Fibroblast of upper back skin (primary cell): ENCODE results near the gene ATP2B3.
A peak's percentile ranks its signal among the peaks of the same experiment; 100 is the strongest.

Experiments used
- DNase-seq: peaks from one replicate; pipeline ENCODE4 v3.0.0-alpha.2; 2013

Gene ATP2B3

DNA sequence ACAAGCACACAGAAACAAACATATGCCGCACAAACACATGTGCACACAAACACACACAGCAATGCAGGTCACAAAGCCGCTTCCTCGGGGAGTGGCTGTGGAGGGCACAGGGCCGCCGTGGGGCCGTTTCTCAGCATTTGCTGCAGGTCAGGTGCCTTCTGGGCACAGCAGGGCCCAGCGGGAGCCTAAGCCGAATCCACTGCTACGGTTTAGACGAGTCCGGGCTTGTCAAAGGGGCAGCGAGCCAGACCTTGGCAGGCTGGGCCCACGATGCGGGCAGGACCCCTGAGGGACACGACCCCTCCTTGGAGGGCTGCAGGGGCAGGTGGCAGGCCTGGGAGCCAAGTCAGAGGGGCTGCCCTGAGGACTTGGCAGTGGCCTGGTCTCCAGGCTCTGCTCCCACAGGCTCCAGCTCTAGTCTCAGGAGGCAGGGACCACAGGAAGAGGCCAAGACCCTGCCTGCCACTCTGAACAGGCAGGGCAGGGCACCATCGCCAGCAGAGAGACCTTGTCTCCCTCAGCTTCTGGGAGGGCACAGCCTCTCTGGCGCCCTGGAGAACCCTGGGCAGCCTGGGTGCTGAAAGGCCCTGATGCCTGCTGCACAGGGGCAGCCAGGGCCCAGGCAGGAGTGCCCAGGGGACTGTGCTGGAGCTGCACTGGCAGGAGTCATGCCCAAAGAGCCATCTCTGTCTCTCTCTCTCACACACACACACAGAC lies 5.5 kb upstream of the ATP2B3 start:
- DNase-seq: peak; percentile 18

DNA sequence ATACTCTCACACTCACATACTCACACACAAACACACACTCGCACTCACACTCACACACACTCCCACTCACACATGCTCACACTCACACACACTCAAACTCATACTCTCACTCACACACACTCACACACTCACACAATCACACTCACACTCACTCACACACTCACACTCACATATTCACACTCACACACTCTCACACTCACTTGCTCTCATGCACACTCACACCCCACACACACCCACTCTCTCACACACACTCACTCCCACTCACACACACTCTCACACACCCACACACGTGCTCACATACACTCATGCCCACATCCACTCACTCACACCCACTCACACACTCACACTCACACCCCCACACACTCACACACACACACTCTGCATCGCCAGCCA lies 4.9 kb upstream of the ATP2B3 start:
- DNase-seq: no peak

DNA sequence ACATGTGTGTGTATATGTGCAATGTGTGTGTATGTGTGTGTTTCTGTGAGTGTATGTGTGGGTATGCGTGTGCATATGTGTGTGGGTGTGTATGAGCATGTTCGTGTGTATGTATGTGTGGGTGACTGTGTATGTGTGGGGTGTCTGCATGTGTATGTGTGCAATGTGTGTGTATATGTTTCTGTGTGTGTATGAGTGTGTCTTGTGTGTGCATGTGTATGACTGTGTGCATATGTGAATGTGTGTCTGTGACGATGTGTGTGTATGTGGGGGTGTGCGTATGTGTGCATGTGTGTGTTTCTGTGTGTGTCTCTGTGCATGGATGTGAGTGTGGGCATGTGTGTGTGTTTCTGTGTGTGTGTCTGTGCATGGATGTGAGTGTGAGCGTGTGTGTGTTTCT lies 4.2 kb upstream of the ATP2B3 start:
- peak; percentile 22 for DNase-seq

DNA sequence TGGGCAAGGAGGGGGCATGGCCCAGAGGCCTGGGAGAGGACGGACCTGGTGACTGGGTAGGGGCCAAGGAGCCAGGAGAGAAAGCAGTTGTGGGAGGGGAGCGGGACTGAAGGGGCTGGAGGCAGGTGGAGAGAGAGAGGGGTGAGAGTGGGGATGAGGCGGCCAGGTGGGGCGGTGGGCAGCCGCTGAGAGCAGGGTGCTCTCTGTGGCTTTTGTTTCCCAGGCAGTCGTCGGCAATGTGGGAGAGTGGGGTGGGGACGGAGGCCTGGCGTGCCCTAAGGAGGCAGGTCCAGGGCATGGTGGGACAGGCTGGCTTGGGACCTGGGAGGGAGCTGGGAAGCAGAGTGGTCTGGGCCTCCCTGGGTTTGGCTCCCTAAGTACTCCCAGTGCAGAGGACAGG lies 3.2 kb upstream of the ATP2B3 start:
- no peak for DNase-seq

DNA sequence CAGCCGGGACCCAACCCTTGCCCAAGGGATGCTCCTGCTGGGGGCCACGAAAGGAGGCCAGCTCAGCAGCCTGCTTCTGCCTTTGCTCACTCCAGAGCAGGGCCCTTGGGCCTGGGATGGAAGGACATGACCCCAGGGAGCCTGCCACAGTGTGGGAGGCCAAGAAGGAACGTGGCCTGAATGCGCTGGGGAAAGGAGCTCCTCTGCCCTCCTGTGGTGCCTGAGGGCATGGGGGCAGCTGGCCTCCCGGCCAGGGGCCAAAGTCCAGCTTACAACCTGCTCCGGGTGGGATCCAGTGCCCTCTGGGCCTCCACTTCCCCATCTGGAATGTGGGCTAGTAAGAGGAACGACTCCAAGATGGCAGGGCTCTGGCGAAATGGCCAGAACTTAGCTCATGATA lies 2.0 kb upstream of the ATP2B3 start:
- peak; percentile 17 for DNase-seq

DNA sequence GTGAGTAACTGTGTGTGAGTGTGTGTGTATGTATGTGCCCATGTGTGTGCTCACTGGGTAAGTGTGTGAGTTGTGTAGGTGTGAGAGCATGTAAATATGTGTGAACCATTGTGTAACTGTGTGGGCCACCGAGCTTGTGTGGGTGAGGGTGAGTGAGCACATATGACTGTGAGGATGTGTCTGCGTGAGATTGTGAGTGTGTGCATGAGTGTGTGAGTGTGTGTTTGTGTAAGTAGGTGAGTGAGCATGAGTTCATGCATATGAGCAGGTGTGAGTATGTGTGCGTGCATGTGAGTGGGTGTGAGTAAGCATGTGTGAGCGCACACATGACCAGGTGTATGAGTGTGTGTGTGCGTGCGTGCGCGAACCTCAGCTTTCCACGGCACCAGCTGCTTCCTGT lies 1.4 kb upstream of the ATP2B3 start:
- DNase-seq: peak; percentile 18

DNA sequence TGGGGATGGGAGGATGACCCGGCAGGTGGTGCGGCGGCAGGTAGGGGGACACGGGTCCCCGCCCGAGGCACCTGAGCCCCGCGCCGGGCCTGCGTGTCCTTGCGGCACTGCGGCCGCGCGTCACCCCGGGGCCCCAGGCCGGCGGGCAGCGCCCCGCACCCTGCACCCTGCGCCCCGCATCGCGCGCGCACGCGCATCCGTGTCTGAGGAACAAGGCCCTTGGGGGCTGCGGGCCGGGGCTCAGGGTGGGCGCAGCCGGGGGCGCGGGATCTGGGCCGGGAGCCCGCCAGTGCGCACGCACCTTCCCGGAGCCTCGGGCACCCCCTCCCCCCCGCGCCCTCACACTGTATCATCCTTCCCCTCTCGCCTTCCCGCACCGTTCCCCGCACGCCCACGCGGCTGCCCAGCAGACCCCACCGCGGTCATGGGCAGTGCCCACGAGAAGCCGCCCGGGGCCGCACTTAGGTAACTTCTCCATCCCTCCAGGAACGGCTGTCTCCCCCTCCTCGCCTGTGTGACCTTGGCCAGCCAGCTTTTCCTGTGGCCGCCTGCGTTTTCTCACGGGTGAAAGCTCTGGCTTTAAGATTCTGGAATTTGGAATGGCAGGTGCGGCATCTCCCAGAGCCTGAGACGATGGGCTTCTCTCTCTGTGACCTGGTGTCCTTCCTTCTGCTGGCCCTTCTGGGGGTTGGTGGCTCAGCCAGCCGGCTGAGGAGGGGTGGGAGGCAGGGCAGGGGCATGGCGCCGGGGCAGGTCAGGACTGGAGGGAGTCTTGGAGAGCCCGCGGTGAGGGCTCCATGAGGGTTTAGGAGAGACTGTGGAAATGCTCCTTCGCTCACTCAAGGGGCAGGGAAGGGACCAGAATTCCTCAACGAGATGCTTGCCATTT lies 748 bp downstream of the ATP2B3 start:
- DNase-seq: no peak

DNA sequence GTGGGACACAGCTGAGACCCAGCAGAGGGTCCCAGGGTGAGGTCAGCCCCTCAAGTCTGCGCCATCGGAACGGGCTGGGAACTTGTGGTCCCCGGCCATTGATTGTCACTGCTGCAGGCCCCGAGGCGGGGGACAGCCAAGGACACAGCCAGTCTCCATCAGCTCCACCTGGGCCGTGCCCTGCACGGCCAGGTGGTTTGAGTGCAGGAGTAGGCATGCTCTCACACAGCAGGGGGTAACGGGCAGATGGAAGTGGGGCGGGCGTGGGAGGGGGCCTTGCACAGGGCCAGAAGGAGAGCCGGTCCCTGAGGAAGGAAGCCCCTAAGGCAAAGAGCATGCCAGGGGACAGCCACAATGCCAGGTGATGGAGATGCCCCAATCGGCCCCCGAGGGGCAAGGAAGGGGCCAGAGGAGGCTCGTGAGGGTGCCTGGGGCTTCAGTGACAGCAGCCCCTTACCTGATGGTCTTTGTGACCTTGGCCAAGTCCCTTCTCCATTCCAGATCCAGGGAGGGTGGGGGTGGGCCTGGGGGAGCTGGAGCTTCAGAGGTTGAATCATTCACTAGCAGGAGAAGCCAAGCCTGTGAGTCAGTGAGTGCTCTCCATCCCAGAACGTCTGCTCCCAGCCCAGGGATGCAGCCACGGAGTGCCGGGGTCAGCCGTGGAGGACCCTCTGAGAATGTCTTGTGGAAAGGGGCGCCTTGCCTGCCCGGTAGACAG lies 2.3 kb downstream of the ATP2B3 start:
- peak; percentile 63 for DNase-seq

DNA sequence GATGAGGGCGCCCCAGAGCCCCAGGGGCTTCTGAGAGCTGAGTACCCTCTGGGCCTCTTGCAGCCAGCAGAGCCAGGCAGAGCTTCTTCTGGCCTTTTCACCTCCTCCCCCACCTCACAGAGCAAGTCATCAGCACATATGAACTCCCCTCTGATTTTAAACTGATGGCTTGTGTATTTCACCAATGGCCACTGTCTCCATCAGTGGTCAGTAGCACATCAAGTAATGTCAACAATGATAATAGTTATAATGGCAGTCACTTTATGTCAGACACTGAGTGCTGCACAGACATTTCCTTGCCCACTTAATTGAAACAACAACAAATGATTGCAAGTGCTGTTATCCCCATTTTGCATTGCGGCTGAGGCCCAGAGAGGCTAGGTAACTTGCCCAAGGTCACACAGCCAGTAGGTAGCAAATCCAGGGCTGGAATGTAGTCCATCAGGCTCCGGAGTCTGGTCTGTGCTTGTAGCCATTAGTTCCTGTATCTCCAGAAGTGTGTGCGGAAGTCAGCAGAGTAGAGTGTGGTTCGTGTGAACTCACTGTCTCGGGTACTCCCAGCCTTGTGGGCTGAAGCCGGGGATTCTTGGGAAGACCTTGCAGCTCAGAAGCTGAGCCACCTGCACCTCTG lies 3.0 kb downstream of the ATP2B3 start:
- DNase-seq: no peak

DNA sequence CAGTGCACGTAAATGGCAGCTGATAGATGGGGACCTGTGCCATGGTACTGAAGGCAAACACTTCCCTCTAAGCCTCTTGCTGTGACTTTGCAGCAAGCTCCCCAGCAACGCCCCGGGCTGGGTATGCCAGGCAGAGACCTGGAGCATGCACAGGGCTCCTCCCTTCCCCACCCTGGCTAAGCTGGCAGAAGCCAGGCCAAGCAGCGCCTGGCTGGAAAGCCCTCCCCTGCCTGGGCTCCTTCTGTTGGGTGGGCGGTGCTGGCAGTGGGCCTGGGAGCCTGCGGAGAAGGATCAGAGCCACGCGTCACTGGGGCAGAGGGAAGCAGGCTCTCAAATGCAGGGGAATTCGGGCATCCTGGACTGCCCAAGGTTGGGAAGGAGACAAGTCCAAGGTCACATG lies 3.6 kb downstream of the ATP2B3 start:
- no peak for DNase-seq

DNA sequence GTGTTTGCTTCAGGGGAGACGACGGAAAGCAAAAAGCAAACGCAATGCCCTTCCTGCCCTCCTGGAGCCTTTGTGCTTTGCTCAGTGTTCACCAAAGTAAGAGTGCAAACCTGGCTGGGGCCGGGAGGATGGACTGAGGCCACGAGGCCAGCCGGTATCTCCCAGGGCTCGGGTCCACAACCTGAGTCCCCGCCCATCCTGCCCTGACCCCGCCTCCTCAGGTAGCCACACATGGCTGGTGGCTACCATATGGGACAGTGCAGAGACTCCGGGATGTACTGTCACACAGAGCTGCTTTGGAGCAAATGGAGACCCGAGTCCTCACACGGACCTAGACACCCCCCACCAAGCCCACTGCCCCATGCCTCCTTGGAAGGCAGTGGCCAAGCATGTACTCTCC lies 4.8 kb downstream of the ATP2B3 start:
- no peak for DNase-seq

DNA sequence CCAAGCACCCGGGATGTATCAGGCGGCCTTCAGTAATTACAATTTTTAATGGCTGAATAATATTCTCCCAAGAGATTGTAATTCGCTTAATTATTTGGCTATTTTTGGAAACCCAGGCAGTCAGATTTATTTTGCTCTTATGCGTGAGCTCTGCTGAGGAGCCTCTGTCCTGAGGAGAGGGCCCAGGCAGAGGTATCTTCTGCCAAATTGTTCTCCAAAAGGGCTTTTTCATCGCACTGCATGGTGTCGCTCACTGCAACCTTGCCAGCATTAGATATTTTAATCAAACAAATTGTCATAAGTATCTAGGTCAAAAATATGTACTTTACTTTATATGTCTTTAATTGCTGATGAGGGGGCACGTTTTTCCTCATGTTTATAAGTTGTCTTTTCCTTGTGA lies 5.8 kb downstream of the ATP2B3 start:
- no peak for DNase-seq

DNA sequence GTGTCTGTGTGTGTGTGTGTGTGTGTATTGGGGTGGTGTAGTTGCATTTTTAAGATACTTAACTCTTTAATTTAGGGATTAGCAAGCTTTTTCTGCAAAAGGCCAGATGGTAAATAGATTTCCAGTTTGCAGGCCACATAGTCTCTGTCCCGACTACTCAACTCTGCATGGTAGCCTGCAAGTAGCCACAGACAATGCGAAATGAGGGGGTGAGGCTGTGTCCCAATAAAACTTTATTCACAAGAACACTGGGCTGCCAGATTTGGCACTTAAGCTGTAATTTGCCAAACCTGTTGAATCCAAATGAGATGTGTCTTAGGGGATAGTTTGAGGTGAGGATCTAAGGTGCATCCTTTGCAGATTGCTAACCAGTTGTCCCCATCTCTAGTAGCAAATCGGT lies 6.8 kb downstream of the ATP2B3 start:
- no peak for DNase-seq

DNA sequence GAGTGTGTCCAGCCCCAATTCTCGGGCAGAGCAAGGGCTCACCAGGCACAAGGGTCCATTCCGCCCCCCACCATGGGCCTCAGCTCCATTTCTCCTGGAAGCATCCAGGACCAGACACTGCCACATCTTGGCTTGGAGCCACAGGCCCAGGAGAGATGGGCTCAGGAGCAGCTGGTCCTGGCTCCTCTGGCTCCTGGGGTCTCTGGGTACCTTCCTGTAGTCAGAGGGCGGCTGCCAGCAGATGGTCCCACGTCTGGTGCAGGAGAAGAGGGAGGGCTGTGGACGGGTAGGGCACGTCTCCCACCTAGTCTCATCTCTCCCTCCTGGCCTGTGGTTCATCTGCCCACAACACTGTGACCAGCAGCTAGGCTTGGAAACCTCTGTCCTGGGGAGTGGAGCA lies 8.0 kb downstream of the ATP2B3 start:
- no peak for DNase-seq

DNA sequence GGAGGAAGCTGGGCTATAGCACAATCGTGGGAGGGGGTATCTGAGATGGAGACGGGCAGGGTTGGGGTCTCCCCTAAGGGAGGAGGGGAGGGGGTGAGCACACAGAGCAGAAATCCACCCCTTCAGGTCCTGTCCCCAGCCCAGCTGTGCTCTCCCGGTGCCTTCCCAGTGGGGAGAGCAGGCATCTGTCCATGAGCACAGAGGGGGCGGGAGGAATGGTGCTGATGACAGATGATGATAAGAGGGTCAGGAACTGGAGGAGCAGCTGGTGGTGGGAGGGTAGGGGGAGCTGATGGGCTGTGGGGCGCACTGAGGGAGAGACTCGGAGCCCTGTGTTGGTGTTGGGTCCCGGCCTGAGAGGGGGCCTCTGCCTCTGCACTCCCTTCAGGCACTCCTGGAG lies 8.6 kb downstream of the ATP2B3 start:
- DNase-seq: no peak

DNA sequence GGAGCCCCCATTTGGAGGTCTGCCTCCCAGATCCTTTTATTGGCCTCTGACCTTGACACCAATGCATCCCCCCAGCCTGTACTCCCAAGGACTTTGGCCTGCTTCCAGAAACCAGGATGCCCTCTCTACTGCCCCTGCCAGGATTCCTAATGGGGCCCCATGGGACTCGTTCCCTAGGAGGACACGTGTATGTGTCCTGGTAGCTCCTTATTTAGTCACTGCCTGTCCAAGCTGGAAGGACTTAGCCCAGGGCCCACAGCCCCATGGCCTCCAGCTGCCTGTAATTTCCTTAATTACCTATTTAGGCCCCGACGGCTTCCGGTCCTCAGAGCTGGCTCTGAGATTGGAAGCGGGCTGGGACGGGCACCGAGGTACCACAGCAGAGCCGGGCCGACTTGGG lies 9.4 kb downstream of the ATP2B3 start:
- DNase-seq: no peak

DNA sequence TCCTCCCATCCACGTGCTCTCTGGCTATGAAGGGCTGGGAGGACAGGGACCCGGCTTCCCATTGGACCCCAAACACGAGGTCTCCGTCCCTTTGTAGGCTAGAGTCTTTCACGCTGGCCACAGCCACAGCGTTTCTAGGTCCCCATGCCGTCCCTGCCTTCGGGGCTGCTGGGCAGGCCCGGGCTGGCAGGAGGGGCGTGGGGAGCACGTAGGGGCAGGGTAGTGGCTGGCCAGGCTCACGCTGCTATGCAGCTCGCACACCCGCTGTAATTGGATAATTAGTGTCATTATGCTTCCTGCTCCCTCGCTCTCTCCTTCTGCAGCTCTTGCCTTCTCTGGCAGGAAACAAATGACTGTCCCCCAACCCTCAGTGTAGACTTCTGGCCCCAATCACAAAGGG lies 9.8 kb downstream of the ATP2B3 start:
- no peak for DNase-seq

DNA sequence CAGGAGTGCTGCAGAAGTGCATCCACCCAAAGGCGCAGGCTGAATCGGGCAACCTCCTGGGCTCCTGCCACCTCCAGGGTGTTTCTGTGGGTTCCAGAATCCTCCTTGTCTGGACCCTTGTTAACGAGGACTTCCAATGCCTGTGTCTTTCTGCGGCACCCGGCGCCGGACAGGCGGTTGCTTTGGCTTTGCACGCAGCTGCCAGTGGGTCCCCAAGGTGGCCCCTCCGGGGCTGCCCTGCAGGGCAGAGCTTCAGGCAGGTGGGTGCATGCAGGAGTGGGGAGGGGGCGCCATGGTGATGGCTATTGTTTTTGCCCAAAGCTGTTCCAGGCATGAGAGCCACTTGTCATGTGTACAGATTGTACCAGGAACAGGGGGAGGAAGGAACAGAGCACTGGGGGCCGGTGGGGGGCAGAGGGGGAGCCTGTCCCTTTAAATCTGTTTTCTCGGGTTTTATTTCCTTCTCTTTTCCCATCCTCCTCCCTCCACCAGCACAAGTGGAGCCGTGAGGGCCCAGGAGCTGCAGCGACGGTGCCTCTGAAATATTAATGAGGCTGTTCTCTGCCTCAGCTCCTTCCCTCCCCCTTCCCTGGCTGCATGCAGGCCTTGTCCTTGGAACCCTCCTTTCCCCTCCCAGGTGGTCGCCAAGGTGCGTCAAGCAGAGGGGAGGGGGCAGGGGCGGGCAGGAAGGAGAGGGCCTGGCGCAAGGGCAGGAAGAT lies 13.1 kb downstream of the ATP2B3 start:
- DNase-seq: no peak

DNA sequence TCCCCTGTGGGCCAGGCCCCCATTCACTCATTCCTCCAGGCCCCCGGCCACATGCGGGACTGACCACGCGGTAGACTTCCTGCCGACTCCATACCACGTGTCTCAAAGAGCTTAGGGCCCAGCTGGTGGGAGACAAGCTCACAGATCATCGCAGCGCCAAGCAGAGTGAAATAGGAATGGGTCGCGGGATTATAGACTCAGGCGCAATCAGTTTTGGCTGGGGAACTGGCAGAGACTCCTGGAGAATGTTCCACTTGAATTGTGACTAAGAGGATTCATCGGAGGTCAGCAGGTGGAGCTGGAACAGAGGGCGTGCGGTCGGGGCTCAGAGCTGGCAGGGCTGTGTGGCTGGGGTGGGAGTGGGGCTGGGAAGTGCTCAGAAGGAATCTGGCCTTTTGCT lies 15.6 kb downstream of the ATP2B3 start:
- no peak for DNase-seq

DNA sequence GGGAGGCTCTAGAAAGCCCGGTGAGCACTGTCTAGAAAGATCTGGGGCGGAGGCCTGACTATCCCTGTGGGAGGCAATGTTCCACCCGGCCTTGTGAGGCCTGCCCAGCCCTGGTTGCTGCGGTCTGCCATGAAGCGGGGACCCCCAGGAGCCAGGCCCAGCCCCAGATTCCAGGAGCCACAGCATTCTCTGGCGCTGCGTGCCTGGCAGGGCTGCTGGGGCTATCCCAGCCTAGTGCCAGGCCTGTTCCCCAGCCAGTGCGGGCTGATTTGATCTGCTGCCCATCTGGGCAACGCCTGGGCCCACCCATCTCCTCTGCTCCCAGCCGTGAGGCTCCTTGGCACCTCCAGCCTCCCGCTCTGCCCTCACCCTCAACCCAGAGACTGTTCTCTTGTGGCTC lies 19.6 kb downstream of the ATP2B3 start:
- DNase-seq: no peak

DNA sequence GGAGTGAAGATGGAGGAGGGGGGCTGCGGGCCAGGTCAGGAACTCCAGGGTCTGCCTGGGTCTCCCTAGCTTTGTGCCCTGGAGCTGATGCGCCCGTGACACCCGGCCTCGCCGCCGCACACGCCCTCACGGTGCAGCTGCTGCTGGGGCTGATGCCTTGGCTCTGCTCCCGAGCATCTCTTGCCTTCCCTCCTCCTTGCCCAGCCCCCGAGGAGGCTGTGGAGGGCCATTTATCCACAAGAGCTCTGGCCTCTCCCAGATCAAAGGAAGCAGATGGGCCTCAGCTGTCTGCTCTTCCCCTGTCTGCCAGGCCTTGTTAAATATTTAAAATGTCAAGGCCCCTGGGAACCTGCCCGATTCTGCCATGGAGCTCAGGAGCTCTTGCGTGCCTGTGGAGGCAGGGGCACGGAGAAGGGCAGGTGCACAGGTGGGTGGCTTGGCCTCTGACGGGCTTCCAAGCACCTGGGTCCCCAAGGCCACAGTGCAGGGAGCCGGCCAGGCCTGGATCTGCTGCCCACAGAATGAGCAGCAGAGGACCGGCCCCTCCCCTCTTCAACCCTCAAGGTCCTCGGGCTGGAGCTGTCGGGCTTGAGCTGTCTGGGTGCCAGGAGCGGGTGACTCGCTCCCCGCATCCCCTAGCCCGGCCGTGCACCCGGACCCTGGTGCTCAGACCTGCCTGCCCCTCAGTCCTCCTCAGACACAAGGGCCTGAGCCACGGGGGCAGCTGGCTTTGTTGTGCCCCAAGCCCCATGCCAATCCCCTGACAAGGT lies 20.3 kb downstream of the ATP2B3 start:
- DNase-seq: no peak

DNA sequence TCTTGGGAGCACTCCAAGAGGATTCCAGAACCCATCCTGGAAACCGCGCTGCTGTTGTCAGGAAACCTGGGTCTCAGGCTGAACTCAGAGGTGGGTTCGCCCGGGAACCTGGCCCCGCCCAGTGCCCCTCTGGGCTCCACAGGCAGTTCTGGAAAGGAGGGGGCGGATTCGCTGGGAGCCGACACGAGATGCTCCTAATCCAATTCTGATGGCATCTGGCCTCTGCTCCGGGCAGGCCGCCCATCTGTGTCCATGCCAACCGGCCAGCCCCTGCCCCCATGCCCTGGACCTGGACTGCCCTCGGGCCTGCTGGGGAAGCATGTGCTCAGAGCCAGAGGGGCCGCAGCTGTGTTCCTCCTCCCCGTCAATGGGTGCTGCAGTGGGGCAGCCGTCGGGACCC lies 21.0 kb downstream of the ATP2B3 start:
- no peak for DNase-seq
